ENCODE data around the gene ZNF512. TPM values are rescaled to one million over a fixed set of nuclear protein-coding genes. Genes with fewer than 3 reads are reported as not detected.

ZNF512 gene
- total RNA-seq, 1 donor from 2014 or later, result 6.7 TPM

Other genes starting within 250 kb of the ZNF512 start
- 19.2 TPM for gene GTF3C2, start 226.3 kb upstream of the ZNF512 start, total RNA-seq
- 17.4 TPM for gene EIF2B4, start 212.7 kb upstream of the ZNF512 start, total RNA-seq
- gene SNX17, start 212.4 kb upstream of the ZNF512 start, total RNA-seq, result 56.1 TPM
- 10.5 TPM for gene ZNF513, start 202.3 kb upstream of the ZNF512 start, total RNA-seq
- 23.3 TPM for gene PPM1G, start 173.5 kb upstream of the ZNF512 start, total RNA-seq
- gene NRBP1, start 154.4 kb upstream of the ZNF512 start, total RNA-seq, result 37.2 TPM
- 7.1 TPM for gene KRTCAP3, start 140.7 kb upstream of the ZNF512 start, total RNA-seq
- gene IFT172, start 93.3 kb upstream of the ZNF512 start, total RNA-seq, result 7.4 TPM
- gene FNDC4, start 87.8 kb upstream of the ZNF512 start, total RNA-seq, result 61.2 TPM
- gene GCKR, start 86.2 kb upstream of the ZNF512 start, total RNA-seq, result 142 TPM
- 1.2 TPM for gene CCDC121, start 46.0 kb downstream of the ZNF512 start, total RNA-seq
- gene GPN1, start 46.0 kb downstream of the ZNF512 start, total RNA-seq, result 8.6 TPM
- gene SUPT7L, start 80.6 kb downstream of the ZNF512 start, total RNA-seq, result 12.2 TPM
- gene SLC4A1AP, start 80.8 kb downstream of the ZNF512 start, total RNA-seq, result 7.6 TPM
- 21.3 TPM for gene MRPL33, start 188.7 kb downstream of the ZNF512 start, total RNA-seq

All from left lobe of liver (tissue), 1 donor.